ENCODE data around the gene COMMD1.

DNA sequence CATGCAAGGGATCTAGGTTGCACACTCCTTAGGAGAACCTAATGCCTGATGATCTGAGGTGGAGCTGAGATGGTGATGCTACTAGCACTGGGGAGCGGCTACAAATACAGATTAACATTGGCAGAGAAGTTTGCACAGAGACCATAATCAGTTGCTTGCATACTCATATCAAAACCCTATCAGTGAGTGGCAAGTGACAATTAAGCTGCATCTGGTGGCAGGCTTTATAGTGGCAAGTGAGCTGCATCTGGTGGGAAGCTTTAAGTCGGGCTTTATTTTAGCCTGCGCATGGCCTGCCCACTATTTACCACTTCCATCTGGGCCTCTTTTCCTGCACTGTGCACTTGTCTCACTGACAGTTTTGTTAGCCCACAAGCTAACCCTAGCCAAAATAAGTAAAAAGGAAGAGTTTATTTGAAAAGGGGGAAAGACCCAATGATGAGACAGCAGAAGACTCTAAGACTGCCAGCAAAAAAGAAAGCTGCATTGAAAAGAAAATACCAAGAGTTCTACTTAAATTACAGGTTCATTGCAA, 149.5 kb downstream of the COMMD1 start:
- TF ChIP-seq, protein P1, sequence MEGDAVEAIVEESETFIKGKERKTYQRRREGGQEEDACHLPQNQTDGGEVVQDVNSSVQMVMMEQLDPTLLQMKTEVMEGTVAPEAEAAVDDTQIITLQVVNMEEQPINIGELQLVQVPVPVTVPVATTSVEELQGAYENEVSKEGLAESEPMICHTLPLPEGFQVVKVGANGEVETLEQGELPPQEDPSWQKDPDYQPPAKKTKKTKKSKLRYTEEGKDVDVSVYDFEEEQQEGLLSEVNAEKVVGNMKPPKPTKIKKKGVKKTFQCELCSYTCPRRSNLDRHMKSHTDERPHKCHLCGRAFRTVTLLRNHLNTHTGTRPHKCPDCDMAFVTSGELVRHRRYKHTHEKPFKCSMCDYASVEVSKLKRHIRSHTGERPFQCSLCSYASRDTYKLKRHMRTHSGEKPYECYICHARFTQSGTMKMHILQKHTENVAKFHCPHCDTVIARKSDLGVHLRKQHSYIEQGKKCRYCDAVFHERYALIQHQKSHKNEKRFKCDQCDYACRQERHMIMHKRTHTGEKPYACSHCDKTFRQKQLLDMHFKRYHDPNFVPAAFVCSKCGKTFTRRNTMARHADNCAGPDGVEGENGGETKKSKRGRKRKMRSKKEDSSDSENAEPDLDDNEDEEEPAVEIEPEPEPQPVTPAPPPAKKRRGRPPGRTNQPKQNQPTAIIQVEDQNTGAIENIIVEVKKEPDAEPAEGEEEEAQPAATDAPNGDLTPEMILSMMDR (IDR thresholded peaks at IDR 0.05), result no peak
- TF ChIP-seq POLR2AphosphoS5 (IDR thresholded peaks at IDR 0.05) (no peak), POLR2A (IDR thresholded peaks at IDR 0.05) (no peak), EP300 (IDR thresholded peaks at IDR 0.05) (no peak)
